ENCODE data around the gene CHRNA4.
"Not testable (repeated sequence)": the region's sequence is repeated elsewhere in the genome, so short reads cannot be mapped to it uniquely, and the experiment has no call there.

Gene CHRNA4

GRCh38 chr20:63348828-63349515, 12.2 kb downstream of the CHRNA4 start:
- DNase-seq (ENCODE audit: low read depth) = no peak

DNA sequence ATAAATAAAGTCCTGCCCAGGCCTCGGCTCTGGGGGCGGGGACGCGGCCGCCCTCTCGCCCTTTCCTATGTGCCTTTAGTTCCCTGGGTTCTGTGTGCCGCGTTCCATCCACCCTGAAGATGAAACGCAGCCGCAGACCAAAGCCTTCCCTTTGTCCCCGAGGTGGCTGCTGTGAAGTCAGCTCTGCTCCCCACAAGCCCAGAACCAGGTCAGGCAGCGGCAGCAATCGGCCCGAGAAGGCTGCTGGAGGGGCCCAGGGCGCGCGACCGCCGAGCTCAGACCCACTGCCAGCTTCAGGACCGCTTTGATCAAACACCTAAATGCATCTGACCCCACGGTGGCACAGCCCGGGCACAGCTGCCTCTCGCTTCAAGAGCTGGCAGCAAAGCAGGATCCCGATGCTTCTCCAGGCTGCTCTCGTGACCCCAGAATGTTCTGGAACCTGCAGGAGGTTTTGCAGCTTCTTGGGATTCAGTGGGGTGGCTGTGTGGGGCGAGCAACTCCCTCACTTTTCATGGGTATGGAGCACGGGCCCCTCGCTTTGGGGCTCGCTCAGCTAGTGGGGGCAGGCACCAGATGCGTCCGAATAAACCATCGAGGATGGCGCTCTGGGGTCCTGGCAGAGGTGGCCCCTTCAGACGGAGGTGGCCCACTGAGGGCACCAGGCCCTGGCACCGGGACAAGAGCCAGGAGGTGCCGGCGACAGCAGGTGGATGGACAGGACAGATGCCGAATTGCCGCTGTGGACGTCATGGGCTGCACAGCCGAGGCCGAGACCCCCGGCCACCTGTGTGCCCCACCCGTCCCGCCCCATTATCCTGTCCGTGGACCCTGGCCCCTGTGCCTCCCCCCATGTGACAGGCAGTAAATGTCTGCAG, 13.0 kb downstream of the CHRNA4 start:
- DNase-seq (ENCODE audit: low read depth) = no peak

GRCh38 chr20:63347081-63347741, 13.9 kb downstream of the CHRNA4 start:
- DNase-seq (ENCODE audit: low read depth) = no peak

DNA sequence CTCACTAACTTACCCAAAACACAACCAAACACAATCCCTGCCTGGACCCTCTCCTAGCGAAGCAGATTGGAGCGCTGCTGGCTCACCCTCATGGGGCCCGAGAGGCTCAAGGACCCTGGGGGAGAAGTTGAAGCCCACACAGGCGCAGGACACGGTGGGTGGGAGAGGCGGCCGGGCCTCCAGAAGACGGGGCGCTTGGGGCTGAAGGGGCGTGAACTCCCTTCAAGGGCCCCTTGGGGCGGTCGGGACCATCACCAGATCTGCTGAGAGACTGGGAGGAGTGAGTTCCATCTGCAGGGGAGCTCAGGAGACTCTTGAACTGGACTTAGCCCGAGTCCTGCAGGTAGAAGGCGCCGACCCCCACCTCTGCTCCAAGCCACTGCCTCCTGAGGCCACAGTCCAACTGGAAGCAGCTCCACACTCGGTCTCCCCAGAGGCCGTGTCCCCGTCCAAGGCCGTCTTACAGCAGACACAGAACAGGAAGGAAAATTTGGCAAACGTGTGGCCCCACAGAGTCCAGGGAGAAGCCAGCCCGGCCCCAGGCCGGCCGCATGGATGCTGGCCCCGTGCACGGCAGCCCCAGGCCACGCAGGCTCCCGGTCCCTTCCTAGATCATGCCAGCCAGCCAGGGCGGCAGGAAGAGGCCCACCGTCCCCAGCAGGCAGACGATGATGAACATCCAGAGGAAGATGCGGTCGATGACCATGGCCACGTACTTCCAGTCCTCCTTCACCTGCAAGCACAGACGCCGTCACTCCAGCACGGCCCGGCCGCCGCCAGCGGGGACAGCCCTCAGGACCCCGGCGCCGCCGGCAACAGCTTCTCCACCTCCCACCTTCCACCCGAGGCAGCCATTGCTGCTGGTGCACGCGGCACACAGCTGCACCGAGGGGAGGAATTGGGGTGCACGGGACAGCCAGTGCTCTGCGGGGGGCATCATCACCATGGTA, 14.7 kb downstream of the CHRNA4 start:
- no peak for DNase-seq (ENCODE audit: low read depth)

DNA sequence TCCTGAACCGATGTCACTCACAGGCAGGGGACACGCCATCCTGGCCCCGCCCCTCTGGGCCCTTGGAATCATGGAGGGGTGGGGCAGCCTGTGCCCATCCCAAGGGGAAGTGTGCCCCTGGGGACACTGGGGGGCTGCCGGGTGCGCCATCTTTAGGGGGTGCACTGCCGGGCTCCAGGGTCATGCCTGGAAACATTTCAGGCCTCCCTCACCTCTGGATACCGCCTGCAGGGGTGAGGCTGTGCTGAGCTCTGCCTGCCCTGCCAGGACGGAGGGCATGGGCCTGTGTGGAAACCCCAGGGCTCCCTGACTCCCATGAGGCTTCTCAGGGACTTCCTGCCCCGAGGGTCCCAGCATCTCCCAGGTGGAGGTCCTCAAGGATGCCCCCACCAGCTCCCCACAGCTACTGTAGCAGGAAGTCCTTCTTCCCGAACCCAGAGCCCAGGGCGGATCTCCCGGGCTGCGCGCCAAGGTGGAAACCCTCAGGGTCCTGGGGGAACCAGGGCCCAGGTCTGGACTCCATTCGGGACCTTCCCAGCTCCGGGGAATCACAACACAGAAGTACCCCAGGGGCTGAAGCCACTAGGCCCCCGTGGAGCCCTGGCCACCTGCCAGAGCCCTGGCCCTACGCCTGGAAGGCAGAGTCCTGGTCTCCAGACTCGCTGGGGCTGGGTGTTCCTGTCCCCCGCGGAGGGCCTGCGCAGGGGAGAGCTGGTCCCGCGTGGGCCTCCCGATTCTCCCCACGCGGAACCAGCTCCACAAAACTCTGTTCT, 15.6 kb downstream of the CHRNA4 start:
- DNase-seq (ENCODE audit: low read depth) = no peak

DNA sequence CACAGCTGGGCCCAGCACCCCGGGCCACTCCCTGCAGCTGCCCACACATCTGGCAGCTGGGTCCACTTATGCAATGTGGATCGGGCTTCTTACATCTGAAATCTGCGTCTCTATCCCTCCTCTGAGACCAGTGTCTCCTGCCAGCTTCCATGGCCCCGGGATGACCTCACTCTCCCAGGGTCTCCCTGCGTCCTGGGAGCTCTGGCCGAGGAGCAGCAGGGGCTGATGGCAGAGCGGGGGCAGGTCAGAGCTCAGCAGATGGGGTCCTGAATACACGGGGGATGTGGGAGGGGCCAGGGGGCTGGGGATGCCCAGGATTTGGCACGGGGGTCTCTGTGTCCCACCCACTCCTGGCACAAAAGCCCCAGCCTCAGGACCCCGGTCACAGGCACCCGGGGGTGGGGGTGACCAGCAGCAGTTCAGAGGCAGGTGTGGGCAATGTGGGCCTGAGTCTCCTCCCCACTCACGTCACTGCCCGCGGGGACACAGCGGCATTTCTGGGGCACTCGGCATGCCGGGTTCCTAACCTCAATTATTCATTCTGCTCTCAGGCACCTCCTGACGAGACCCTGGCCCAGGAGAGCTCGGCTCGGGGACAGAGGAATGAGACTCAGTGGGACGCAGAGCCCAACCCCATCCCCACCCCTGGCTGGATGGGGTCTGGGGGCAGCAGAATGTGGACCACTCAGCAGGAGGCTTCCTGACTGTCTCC, 16.4 kb downstream of the CHRNA4 start:
- DNase-seq (ENCODE audit: low read depth) = no peak

DNA sequence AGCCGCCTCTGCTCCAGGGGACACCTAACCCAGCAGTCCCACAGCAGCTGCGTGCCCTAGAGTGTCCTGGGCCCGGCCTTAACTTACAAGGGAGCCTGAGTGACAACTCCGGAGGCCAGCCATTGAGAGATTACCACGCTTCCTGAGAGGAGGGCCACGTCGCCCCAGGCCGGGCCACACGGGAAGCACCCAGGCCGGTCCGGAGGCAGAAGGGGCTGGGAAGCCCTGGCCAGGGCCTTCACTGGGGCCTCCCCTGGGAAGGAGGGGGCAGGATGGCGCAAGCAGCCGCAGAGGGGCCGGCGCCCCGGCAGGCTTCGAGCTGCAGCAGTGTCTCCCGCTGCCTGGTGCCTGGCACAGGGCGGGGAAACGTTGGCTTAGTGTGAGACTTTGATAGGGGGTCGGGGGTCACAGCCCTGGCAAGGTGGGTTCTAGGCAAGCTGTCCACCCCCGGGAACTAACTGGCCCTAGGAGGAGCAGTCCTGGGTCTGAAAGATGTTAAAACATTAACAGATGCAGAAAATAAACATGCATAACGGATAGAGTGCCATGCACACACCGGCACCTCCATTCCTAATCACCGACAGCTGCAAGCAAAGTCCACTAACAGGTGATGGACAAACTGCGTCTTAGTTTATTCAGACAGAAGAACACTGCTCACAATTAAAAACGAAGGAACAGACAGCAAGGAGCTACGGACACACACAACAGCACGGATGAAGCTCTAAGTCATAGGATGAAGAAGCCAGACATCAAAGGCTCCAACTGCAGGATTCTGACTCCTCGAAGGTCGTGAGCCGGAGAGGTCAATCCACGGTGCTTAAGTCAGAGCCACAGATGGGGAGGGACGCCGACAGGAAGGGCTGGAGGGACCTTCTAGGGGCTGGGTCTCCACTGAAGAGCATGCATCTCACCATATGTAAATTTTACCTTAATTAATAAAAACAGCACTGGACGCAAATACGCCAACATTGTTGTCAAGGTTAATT, 17.4 kb downstream of the CHRNA4 start:
- DNase-seq (ENCODE audit: low read depth) = no peak

DNA sequence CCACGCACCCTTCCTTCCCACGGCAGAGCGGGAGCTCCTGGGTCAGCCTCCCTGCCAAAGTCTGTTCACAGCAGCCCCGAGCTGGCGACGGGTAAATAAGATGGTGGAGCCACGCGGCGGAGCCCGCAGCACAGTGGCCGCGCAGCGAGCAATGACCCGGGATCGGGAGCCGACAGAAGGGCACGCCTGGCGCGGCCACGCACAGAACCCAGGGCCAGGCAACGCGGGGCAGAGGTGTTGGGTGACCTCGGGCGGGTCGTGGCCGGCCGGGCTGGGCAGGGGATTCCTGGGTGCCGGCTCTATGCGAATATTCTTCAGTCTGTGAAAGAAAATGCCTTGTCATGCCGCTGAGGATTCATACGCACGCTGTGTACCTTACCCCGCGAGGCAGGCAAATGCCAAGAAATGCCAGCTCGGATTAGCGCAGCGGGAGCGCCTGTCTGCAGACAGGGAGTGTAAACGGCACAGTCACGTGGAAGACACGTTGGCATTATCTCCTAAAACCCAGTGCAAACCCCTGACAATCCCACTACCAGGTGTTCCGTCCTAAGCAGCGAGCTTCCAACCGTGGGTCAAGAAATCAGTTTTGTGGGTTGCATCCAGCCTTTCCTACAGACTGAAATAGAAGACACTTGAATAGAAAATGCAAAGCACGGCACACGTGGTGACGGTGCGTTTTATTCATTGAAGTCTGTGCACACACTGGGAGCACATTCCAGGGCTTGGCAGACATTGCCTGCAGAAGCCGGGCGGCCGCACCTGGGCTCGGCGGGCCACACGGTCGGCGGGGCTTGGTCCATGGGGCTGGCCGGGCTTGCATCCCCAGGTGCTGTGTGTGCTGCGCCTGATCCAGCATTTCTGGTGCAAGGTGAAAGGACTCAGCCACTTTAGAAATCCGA, 18.3 kb downstream of the CHRNA4 start:
- no peak for DNase-seq (ENCODE audit: low read depth)

GRCh38 chr20:63340158-63340688, 20.9 kb downstream of the CHRNA4 start:
- peak; percentile 4 for DNase-seq (ENCODE audit: low read depth)

- DNase-seq (ENCODE audit: low read depth) = peak; percentile 7
These were observed 21.7 kb downstream of the CHRNA4 start for GRCh38 chr20:63339154-63340094.

- DNase-seq (ENCODE audit: low read depth) = peak; percentile 7
These were observed 23.2 kb downstream of the CHRNA4 start for GRCh38 chr20:63337786-63338420.

GRCh38 chr20:63336232-63336752, 24.9 kb downstream of the CHRNA4 start:
- no peak for DNase-seq (ENCODE audit: low read depth)

- no peak for DNase-seq (ENCODE audit: low read depth)
These were observed 25.4 kb downstream of the CHRNA4 start for GRCh38 chr20:63335711-63336110.

DNA sequence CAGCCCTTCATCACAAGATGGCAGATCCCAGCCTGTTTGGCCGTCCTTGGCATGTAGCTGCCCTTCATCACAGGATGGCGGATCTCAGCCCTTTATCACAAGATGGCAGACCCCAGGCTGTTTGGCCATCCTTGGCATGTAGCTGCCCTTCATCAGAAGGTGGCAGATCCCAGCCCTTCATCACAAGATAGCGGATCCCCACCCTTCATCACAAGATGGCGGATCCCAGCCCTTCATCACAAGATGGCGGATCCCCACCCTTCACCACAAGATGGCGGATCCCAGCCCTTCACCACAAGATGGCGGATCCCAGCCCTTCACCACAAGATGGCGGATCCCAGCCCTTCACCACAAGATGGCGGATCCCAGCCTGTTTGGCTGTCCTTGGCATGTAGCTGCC, 26.1 kb downstream of the CHRNA4 start:
- not testable (repeated sequence) for DNase-seq (ENCODE audit: low read depth)

- no peak for DNase-seq (ENCODE audit: low read depth)
These were observed 26.8 kb downstream of the CHRNA4 start for GRCh38 chr20:63334356-63334755.
